Suprapubic skin (tissue), 4 donors: ENCODE data around the gene KSR2. TPM values are rescaled to one million over a fixed set of nuclear protein-coding genes. Genes with fewer than 3 reads are reported as not detected.

ENCODE experiments used
- DNase-seq, 2 donors: peaks; one replicate each; pipeline ENCODE4 v3.0.0-alpha.2; 2019; ENCODE audit warnings: low spot score in 2 of 2
- H3K27ac ChIP-seq: fragments of 200-600 bp; sonication (generic); one replicate; pipeline ENCODE4 v1.5.1; 2019
- H3K27me3 ChIP-seq: fragments of 200-600 bp; sonication (generic); one replicate; pipeline ENCODE4 v1.5.1; 2019
- H3K36me3 ChIP-seq: fragments of 200-600 bp; sonication (generic); one replicate; pipeline ENCODE4 v1.5.1; 2019
- H3K4me1 ChIP-seq: fragments of 200-600 bp; sonication (generic); one replicate; pipeline ENCODE4 v1.5.1; 2019
- H3K4me3 ChIP-seq: fragments of 200-600 bp; sonication (generic); one replicate; pipeline ENCODE4 v1.5.1; 2019; ENCODE audit warnings: mild to moderate bottlenecking
- H3K9me3 ChIP-seq: fragments of 200-600 bp; sonication (generic); one replicate; pipeline ENCODE4 v1.5.1; 2019
- CTCF ChIP-seq, 2 donors: fragments of 200-600 bp in 1 of 2; fragments of 450-650 bp in 1 of 2; sonication (generic) in 1 of 2; IDR thresholded peaks; one replicate each; pipeline ENCODE4 v1.5.1; 2016 to 2019; ENCODE audit warnings: antibody characterized with exemption in 2 of 2, mild to moderate bottlenecking in 1 of 2, moderate library complexity in 1 of 2
- EP300 ChIP-seq: sonication (generic); formaldehyde crosslinking; IDR thresholded peaks from one replicate; pipeline ENCODE4 v1.6.1; 2017; ENCODE audit warnings: antibody characterized with exemption
- POLR2A ChIP-seq, 2 donors: fragments of 450-650 bp; IDR thresholded peaks; one replicate each; pipeline ENCODE4 v1.6.1; 2017; ENCODE audit warnings: antibody characterized with exemption in 2 of 2, mild to moderate bottlenecking in 2 of 2, moderate library complexity in 2 of 2
- POLR2AphosphoS5 ChIP-seq, 3 donors: sonication (generic); formaldehyde crosslinking; IDR thresholded peaks; one replicate each; pipeline ENCODE4 v1.6.1; 2017; ENCODE audit warnings: antibody characterized with exemption in 3 of 3
- WGBS: methylation state at CpG from one replicate; pipeline ENCODE4 v1.1.5; 2018; 5-methylcytosine and 5-hydroxymethylcytosine counted together
- total RNA-seq, 4 donors: library from RNA; depleted of rRNA; stranded (reverse); fragments of >200 nt; gene quantifications; one replicate each; pipeline ENCODE4 v1.1.0, GENCODE V29; 2016

KSR2 gene
- total RNA-seq, 4 donors from 2014 or later: 0.24 to 0.39 (median 0.38) TPM; not detected in 1

- no peak for DNase-seq
- TF ChIP-seq CTCF (IDR thresholded peaks at IDR 0.05) (no peak), POLR2A (IDR thresholded peaks at IDR 0.05) (no peak), EP300 (no peak), POLR2AphosphoS5 (IDR thresholded peaks at IDR 0.05) (no peak)
- H3K4me1 ChIP-seq: no peaks in the 10 kb centered on the region
- no peaks in the 10 kb centered on the region for H3K9me3 ChIP-seq
- no peak overlapping the region for H3K4me3 ChIP-seq
- 74% methylated on average over 4 of the region's 4 CpGs for WGBS
- H3K36me3 ChIP-seq: no peaks in the 10 kb centered on the region
- H3K27ac ChIP-seq: no peak overlapping the region
- no peaks in the 10 kb centered on the region for H3K27me3 ChIP-seq
Measured at GRCh38 chr12:117702741-117703140, 266.0 kb downstream of the KSR2 start.

- no peak for TF ChIP-seq EP300
- TF ChIP-seq POLR2AphosphoS5 (IDR thresholded peaks at IDR 0.05): no peak
- no peak for TF ChIP-seq POLR2A (IDR thresholded peaks at IDR 0.05)
- TF ChIP-seq CTCF (IDR thresholded peaks at IDR 0.05): no peak
- H3K9me3 ChIP-seq: no peaks in the 10 kb centered on the region
- no peak for DNase-seq
- no peaks in the 10 kb centered on the region for H3K4me1 ChIP-seq
- no peak overlapping the region for H3K27ac ChIP-seq
- H3K36me3 ChIP-seq: no peaks in the 10 kb centered on the region
- WGBS: 87% methylated on average over 5 of the region's 5 CpGs
- H3K27me3 ChIP-seq: no peaks in the 10 kb centered on the region
- H3K4me3 ChIP-seq: no peak overlapping the region
Measured at GRCh38 chr12:117699575-117699974, 269.2 kb downstream of the KSR2 start.

GRCh38 chr12:117699118-117699517 is 269.7 kb downstream of the KSR2 start:
- Histone ChIP-seq H3K9me3 (no peaks in the 10 kb centered on the region), H3K4me1 (no peaks in the 10 kb centered on the region), H3K36me3 (no peaks in the 10 kb centered on the region), H3K27ac (no peak overlapping the region), H3K4me3 (no peak overlapping the region), H3K27me3 (no peaks in the 10 kb centered on the region)
- WGBS: 96% methylated on average over 1 of the region's 1 CpG
- no peak for DNase-seq
- TF ChIP-seq POLR2AphosphoS5 (IDR thresholded peaks at IDR 0.05) (no peak), CTCF (IDR thresholded peaks at IDR 0.05) (no peak), POLR2A (IDR thresholded peaks at IDR 0.05) (no peak), EP300 (no peak)

- Histone ChIP-seq H3K4me3 (no peak overlapping the region), H3K27ac (no peak overlapping the region), H3K36me3 (no peaks in the 10 kb centered on the region), H3K9me3 (no peaks in the 10 kb centered on the region), H3K27me3 (no peaks in the 10 kb centered on the region), H3K4me1 (no peaks in the 10 kb centered on the region)
- WGBS: 84% methylated on average over 6 of the region's 6 CpGs
- no peak for TF ChIP-seq POLR2A (IDR thresholded peaks at IDR 0.05)
- no peak for TF ChIP-seq EP300
- no peak for TF ChIP-seq CTCF (IDR thresholded peaks at IDR 0.05)
- no peak for TF ChIP-seq POLR2AphosphoS5 (IDR thresholded peaks at IDR 0.05)
- DNase-seq: no peak
Measured at GRCh38 chr12:117695956-117696355, 272.8 kb downstream of the KSR2 start.

- H3K27me3 ChIP-seq: no peaks in the 10 kb centered on the region
- no peaks in the 10 kb centered on the region for H3K36me3 ChIP-seq
- DNase-seq: no peak
- TF ChIP-seq POLR2A (IDR thresholded peaks at IDR 0.05) (no peak), POLR2AphosphoS5 (IDR thresholded peaks at IDR 0.05) (no peak), CTCF (IDR thresholded peaks at IDR 0.05) (no peak), EP300 (no peak)
- no peaks in the 10 kb centered on the region for H3K9me3 ChIP-seq
- no peak overlapping the region for H3K27ac ChIP-seq
- no peak overlapping the region for H3K4me3 ChIP-seq
- peaks cover 3% of the 10 kb centered on the region for H3K4me1 ChIP-seq
- 85% methylated on average over 2 of the region's 2 CpGs for WGBS
Measured at GRCh38 chr12:117692512-117692911, 276.3 kb downstream of the KSR2 start.
